K562 (cell line): ENCODE data around the gene LSM11. TPM values are rescaled to one million over a fixed set of nuclear protein-coding genes. Genes with fewer than 3 reads are reported as not detected.

Experiments
- CREM ChIP-seq: IDR thresholded peaks from 2 replicates; pipeline ENCODE4 v1.6.1; 2014; ENCODE audit warnings: antibody characterized with exemption, low read depth
- FOXJ3 ChIP-seq: sonication (generic); formaldehyde crosslinking; IDR thresholded peaks from 2 replicates; pipeline ENCODE4 v1.4.0; 2020; ENCODE audit warnings: mild to moderate bottlenecking, missing genetic modification reagents
- LARP7 ChIP-seq: fragments of 450-650 bp; IDR thresholded peaks from 2 replicates; pipeline ENCODE4 v1.6.1; 2016
- MGA ChIP-seq: fragments of 450-650 bp; IDR thresholded peaks from 2 replicates; pipeline ENCODE4 v1.6.1; 2016; ENCODE audit warnings: mild to moderate bottlenecking, moderate library complexity
- ZC3H11A ChIP-seq: IDR thresholded peaks from 2 replicates; pipeline ENCODE4 v1.6.1; 2012; ENCODE audit warnings: low read depth, low read length, improper control_type of control experiment
- polyA plus RNA-seq, 8 experiments: library from polyadenylated mRNA; depleted of rRNA in 4 of 8; stranded (reverse) in 5 of 8; unstranded in 3 of 8; fragments of >200 nt; fragmentation: Nextera tagmentation in 2 of 8; fragmentation: Illumina TruSeq in 1 of 8; extraction: Ambion mirVana in 2 of 8; extraction: Trizol in 1 of 8; gene quantifications; 2 replicates each; pipeline versions ENCODE4 v1.2.1 to v1.2.3, GENCODE V29; 2011 to 2014; ENCODE audit warnings: inconsistent platforms in 1 of 8, missing spikeins in 1 of 8
- total RNA-seq, 7 experiments: library from RNA; depleted of rRNA in 6 of 7; stranded (reverse); fragments of >200 nt in 6 of 7; fragmentation: Illumina TruSeq in 2 of 7; extraction: Trizol in 2 of 7; gene quantifications; 2 replicates each; pipeline versions ENCODE4 v1.2.1 to v1.2.3, GENCODE V29; 2011 to 2021; ENCODE audit warnings: low replicate concordance in 1 of 7
- TF ChIP-seq, protein P1 (sequence below): fragments of 250-450 bp; sonication (Bioruptor Pico); IDR thresholded peaks from 2 replicates; pipeline ENCODE4 v1.5.0; 2022; ENCODE audit warnings: mild to moderate bottlenecking
- TF ChIP-seq, protein P2 (sequence below): fragments of 450-650 bp; IDR thresholded peaks from 2 replicates; pipeline ENCODE4 v1.6.1; 2016; ENCODE audit warnings: antibody characterized with exemption

LSM11 gene
- total and polyA plus RNA-seq, 9 of the 15 experiments (the other 6 are each of a cell fraction or from before 2014, with no cell fraction given) = 1.8 to 9.4 (median 4.7) TPM

- TF ChIP-seq MGA (no peak), CREM (no peak), LARP7 (no peak), FOXJ3 (CRISPR knock-in tag) (no peak), ZC3H11A (no peak)
- TF ChIP-seq, protein P1, sequence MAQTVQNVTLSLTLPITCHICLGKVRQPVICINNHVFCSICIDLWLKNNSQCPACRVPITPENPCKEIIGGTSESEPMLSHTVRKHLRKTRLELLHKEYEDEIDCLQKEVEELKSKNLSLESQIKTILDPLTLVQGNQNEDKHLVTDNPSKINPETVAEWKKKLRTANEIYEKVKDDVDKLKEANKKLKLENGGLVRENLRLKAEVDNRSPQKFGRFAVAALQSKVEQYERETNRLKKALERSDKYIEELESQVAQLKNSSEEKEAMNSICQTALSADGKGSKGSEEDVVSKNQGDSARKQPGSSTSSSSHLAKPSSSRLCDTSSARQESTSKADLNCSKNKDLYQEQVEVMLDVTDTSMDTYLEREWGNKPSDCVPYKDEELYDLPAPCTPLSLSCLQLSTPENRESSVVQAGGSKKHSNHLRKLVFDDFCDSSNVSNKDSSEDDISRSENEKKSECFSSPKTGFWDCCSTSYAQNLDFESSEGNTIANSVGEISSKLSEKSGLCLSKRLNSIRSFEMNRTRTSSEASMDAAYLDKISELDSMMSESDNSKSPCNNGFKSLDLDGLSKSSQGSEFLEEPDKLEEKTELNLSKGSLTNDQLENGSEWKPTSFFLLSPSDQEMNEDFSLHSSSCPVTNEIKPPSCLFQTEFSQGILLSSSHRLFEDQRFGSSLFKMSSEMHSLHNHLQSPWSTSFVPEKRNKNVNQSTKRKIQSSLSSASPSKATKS (CRISPR knock-in tag) = no peak
- TF ChIP-seq, protein P2, sequence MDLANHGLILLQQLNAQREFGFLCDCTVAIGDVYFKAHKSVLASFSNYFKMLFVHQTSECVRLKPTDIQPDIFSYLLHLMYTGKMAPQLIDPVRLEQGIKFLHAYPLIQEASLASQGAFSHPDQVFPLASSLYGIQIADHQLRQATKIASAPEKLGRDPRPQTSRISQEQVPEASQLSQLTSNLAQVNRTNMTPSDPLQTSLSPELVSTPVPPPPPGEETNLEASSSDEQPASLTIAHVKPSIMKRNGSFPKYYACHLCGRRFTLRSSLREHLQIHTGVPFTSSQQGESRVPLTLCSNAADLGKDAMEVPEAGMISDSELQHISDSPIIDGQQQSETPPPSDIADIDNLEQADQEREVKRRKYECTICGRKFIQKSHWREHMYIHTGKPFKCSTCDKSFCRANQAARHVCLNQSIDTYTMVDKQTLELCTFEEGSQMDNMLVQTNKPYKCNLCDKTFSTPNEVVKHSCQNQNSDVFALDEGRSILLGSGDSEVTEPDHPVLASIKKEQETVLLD = no peak
- TF ChIP-seq, all 486 proteins: peak for 0
These were observed 2.4 kb upstream of the LSM11 start (continued) for GRCh38 chr5:157741131-157741530.
